Measurements from ENCODE around the gene KIF21A. TPM values are rescaled to one million over a fixed set of nuclear protein-coding genes. Genes with fewer than 3 reads are reported as not detected.
"Not testable (repeated sequence)": the region's sequence is repeated elsewhere in the genome, so short reads cannot be mapped to it uniquely, and the experiment has no call there.

Gene KIF21A, protein sequence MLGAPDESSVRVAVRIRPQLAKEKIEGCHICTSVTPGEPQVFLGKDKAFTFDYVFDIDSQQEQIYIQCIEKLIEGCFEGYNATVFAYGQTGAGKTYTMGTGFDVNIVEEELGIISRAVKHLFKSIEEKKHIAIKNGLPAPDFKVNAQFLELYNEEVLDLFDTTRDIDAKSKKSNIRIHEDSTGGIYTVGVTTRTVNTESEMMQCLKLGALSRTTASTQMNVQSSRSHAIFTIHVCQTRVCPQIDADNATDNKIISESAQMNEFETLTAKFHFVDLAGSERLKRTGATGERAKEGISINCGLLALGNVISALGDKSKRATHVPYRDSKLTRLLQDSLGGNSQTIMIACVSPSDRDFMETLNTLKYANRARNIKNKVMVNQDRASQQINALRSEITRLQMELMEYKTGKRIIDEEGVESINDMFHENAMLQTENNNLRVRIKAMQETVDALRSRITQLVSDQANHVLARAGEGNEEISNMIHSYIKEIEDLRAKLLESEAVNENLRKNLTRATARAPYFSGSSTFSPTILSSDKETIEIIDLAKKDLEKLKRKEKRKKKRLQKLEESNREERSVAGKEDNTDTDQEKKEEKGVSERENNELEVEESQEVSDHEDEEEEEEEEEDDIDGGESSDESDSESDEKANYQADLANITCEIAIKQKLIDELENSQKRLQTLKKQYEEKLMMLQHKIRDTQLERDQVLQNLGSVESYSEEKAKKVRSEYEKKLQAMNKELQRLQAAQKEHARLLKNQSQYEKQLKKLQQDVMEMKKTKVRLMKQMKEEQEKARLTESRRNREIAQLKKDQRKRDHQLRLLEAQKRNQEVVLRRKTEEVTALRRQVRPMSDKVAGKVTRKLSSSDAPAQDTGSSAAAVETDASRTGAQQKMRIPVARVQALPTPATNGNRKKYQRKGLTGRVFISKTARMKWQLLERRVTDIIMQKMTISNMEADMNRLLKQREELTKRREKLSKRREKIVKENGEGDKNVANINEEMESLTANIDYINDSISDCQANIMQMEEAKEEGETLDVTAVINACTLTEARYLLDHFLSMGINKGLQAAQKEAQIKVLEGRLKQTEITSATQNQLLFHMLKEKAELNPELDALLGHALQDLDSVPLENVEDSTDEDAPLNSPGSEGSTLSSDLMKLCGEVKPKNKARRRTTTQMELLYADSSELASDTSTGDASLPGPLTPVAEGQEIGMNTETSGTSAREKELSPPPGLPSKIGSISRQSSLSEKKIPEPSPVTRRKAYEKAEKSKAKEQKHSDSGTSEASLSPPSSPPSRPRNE (N-terminal part only)
- total RNA-seq = 13.0 and 13.3 TPM in 2 replicates

DNA sequence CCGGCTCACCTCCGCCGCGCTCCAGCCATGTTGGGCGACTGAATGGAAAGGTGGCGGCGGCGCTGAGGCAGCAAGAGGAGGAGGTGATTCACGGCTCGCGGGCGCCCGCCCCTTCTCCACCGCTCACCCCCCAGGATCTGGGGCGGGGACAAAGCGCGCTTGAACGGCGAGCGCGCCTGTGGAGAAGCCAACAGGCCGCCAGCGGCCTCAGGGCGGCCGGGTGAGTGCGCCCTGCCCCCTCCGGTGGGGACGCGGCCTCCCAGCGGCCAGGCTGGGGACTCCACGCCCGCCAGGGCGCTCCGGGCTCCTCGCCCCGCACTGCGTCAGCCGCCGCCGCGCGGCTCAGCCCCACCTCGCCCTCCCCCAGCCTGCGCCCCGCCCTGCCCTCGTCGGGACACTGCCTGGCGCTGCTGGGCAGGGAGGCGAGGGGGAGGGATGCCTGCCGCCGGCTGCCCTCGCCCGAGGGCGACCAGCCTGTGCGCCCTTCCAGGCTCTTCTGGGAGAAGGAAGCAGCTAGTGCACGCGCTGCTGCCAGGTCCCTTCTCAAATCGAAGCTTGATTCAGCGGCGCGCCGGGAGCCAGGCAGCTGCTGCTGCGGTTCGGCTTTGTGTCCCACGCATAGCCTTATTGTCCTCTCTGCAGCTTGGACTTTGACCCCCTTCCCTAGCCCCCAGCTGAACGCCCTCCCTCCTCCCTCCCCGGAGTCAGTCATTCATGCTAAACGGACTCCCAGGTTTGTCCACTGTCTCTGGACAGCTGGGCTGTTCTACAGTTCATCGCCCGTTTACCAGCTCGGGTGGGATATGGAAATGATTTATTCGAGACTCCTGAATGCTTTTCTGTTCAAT is at the start of gene KIF21A:
Gene KIF21A, minus strand, starts transcription at position 40 of the 848 bp plus-strand sequence. CDS start 150 bp downstream, outside the sequence.
- intact Hi-C loops (cut with micrococcal nuclease) = loop anchor here (1.0 to 10.0 kb wide), 9 partner anchors 24 to 1126 kb away; partner anchors contain the start of genes ALG10B, CPNE8 and SLC2A13

DNA sequence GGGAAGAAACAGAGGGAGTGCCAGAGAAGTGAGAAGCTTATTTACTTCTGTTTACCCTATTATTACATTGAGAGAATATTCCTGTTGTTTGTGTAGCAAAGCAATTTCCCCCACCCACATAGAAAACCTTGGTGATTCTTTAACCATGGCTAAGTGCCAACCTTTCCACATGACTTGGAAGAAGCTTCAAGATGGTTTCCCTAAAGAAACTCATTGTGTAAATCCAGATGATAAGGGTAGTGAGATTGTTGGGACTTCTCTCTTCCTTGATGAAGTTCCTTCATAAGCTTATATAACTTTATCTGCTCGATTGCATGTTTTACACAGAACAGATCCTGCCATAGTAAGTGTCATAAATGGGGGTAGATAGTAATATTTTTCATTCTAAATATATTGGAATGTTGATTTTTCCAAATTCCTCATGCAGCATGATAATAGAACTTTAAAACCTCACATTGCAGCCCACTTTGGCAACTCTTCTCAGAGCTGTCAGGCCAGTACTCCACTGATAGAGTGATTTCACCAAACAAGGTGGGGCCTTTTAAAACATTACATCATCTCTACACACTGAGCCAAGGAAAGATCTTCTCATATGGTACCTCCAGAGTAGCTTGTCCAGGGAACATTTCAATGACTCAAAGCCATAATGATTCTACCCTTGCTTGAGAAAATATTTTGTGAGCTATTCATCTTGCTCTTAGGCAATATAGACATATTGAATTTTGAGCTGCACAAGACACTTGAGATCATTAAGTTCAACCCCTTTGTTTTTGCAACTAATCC is 47.8 kb upstream of the KIF21A start:
- intact Hi-C loops (cut with micrococcal nuclease) = no loop called here

DNA sequence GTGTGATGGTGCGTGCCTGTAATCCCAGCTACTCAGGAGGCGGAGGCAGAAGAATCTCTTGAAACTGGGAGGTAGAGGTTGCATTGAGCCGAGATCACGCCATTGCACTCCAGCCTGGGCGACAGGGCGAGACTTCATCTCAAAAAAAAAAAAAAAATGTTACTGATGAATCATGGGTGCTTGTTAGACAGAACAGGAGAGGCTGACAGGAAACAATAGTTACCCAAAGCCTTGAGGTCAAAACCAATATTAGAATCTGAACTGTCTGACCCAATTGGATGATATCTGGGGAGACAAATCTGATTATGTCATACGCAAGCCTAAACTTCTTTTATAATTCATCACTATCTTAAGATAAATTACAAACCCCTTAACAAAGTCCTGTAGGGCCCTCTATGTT is 40.7 kb upstream of the KIF21A start:
- intact Hi-C loops (cut with micrococcal nuclease) = no loop called here

DNA sequence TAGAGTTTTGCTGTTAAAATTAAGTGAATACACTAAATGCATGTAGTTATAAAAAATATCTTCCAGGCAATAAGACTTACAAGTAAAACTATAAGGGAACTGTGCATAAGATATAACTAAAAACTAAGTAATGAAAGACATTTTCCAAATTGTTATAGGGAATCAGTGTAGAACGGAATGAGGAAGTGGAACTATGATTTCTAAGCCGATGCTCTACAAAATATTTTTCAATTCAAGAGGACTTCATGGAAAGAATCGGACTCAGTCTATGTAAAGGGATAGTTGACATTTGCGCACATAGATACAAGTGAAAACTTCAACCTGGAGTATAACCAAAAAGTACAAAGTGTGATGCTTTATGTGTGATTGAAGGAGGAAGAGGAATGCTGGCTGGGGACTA is 40.1 kb upstream of the KIF21A start:
- intact Hi-C loops (cut with micrococcal nuclease) = no loop called here

DNA sequence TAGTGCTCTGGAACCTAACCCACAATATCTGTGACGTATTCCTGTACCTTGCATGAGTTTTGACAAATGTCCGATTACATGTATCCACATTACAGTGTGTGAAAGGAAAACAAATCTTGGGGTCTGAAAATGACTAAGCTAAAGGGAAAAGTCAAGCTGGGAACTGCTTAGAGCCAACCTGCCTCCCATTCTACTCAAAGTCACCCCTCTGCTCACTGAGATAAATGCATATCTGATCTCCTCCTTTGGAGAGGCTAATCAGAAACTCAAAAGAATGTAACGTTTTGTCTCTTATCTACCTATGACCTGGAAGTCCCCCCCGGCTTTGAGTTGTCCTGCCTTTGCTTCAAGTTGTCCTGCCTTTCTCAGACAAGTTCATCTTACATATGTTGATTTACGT is 34.0 kb upstream of the KIF21A start:
- intact Hi-C loops (cut with micrococcal nuclease) = no loop called here

DNA sequence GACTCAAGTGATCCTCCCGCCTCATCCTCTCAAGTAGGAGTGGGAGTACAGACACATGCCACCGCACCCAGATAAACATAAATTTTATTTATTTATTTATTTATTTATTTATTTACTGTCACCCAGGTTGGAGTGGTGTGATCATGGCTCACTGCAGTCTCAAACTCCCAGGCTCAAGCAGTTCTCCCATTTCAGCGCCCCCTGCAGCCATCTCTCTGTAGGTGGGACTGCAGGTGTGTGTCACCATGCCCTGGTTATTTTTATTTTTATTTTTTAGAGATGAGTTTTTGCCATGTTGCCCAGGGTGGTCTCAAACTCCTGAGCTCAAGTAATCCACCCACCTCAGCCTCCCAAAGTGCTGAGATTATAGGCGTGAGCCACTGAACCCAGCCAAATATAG is 33.2 kb upstream of the KIF21A start:
- intact Hi-C loops (cut with micrococcal nuclease) = no loop called here

DNA sequence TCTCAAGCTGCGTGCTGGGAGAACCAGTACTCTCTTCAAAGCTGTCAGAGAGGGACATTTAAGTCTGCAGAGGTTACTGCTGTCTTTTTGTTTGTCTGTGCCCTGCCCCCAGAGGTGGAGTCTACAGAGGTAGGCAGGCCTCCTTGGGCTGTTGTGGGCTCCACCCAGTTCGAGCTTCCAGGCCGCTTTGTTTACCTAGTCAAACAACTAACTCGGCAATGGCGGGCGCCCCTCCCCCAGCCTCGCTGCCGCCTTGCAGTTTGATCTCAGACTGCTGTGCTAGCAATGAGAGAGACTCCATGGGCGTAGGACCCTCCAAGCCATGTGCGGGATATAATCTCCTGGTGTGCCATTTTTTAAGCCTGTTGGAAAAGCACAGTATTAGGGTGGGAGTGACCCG is 32.2 kb upstream of the KIF21A start:
- intact Hi-C loops (cut with micrococcal nuclease) = not testable (repeated sequence)

DNA sequence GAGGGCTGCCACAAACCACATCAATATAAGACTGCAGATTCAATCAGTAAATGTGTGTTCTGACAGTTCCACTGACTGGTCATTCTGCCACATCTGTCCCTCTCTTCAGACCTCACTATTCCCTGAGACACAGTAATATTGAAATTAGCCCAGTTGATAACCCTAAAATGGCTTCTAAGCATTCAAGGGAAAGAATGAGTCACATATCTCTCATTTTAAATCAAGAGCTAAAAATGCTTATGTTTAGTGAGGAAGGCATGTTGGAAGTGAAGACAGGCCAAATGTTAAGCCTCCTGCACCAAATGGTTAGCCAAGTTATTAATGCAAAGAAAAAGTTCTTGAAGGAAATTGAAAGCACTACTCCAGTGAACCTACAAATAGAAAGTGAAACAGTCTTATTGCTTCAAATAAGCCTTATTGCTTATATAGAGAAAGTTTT is 24.5 kb upstream of the KIF21A start:
- intact Hi-C loops (cut with micrococcal nuclease) = loop anchor here (1.0 kb wide), 1 partner anchor 24 kb away; the partner anchor contains the start of gene KIF21A

DNA sequence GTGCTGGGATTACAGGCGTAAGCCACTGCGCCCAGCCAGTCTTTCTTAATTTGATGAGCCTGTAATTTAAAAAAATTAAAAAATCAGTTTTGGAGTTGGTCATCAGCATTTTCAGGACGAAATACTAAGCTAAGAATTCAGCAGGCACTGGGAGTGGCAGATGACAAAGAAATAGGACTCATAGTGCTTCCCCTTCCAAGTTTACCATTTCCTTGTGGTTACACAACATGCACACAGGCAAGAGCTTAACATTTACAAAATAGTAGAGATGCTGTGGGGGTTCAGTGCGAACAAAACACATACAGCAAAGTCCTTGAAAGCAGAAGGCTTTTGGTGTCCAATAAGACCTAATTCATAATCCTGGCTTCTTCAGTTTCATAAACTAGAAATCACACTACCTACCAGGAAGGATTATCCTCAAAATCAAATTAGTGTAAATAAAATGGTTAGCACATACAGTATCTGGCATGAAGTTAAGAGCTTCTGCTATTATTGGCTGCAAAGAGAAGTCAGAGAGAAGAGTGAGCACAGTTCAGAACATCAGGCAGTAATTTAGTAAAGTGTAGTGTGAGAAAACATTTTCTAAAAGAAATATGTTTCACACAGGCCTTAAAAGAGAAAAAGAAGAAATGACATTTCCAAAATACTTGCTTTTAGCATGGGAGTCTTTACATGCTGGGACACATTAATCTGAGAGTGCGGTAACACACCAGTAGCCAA is 22.2 kb upstream of the KIF21A start:
- intact Hi-C loops (cut with micrococcal nuclease) = no loop called here

DNA sequence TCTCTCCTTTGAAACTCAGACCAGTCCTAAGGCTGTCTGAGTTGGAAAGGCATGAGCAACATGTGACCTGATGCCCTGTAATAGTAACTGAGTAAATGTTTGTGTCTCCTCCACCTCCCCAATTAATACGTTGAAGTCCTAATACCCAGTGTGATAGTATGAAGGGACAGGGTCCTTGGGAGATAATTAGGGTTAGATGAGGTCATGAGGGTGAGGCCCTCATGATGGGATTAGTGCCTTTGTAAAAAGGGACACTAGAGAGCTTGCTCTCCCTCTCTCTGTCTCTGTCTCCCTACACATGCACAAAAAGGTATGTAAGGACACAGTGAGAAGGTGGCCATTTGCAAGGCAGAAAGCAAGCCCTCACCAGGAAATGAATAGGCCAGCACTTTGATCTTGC is 18.1 kb upstream of the KIF21A start:
- intact Hi-C loops (cut with micrococcal nuclease) = no loop called here

DNA sequence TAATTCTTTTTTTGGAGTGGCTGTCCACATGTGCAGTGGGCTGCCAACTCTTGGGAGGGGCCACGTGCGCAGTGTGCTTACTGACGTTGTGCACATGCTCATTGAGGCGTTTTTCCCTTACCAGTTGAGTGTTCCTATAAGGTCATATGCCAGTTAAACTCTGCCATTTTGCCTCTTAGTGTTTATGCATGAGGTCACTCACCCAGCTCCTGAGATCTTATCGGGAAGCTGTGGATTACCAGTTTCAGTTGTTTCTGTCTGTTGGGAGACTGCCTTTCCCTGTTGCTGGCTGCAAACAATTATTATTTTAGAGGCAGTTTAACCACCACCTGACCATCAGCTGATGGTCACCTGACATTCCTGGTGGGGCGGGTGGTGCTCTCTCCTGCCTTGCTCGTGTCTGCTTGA is 16.1 kb upstream of the KIF21A start:
- intact Hi-C loops (cut with micrococcal nuclease) = no loop called here

DNA sequence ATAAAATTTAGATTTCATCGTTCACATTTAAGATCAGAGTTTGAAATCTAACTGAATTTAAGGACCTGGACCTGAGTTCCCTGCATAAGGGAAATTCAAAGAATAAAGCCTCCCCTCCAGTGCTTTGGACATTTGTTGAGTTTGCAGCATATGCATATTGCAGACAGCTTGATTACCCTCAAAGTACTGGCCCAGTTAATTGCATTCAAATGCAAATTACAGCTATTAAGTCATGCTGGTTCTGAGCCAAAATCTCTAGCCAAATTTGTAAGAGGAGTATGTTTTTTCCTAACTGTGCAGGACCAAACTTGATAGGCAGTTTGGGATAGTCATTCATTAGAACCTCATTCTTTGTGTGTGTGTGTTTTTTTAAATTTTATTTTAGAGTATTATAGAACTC is 9.1 kb upstream of the KIF21A start:
- intact Hi-C loops (cut with micrococcal nuclease) = no loop called here

DNA sequence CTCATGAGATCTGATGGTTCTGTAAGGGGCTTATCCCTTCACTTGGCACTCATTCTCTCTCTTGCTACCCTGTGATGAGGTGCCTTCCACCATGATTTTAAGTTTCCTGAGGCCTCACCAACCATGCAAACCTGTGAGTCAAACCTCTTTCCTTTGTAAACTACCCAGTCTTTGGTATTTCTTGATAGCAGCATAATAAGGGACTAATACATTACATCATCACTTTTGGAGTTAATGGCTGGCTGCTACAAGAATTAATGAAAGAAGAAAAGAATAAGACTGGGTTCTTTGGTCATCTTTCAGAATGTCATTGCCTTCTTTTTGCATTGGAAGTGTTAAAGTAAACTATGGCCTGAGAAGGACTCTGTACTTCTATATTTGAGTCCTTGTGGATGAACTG is 5.1 kb upstream of the KIF21A start:
- intact Hi-C loops (cut with micrococcal nuclease) = loop anchor here (10.0 kb wide), 1 partner anchor 543 kb away; the partner anchor contains the start of gene CPNE8

DNA sequence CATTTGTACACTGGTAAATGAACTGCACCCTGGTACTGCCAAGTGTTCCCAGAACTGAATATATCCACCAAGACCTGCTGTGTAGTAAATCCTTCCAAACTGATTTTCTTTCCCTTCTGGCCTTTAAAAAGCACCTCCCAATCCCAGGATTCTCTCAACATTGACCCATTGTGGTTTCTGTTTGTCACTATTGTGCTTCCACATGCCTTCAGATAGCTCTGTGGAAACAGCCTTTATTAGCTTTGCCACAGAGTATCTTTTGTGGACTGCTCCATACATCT is 949 bp upstream of the KIF21A start:
- intact Hi-C loops (cut with micrococcal nuclease) = loop anchor here (1.0 to 10.0 kb wide), 9 partner anchors 23 to 1127 kb away; partner anchors contain the start of genes ALG10B, CPNE8 and SLC2A13

DNA sequence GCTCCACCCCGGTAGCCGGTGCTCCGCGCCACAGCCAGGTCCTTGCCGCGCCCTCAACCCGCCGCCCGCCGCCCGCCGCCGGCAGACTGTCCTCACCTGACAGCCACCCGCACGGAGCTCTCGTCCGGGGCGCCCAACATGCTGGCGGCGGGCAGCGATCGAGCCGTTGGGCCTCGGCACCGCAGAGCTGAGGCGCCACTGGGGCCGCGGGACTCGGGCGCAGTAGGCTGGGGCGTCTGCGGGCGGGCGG is 164 bp downstream of the KIF21A start:
- intact Hi-C loops (cut with micrococcal nuclease) = loop anchor here (1.0 to 10.0 kb wide), 9 partner anchors 25 to 1125 kb away; partner anchors contain the start of genes ALG10B, CPNE8 and SLC2A13

DNA sequence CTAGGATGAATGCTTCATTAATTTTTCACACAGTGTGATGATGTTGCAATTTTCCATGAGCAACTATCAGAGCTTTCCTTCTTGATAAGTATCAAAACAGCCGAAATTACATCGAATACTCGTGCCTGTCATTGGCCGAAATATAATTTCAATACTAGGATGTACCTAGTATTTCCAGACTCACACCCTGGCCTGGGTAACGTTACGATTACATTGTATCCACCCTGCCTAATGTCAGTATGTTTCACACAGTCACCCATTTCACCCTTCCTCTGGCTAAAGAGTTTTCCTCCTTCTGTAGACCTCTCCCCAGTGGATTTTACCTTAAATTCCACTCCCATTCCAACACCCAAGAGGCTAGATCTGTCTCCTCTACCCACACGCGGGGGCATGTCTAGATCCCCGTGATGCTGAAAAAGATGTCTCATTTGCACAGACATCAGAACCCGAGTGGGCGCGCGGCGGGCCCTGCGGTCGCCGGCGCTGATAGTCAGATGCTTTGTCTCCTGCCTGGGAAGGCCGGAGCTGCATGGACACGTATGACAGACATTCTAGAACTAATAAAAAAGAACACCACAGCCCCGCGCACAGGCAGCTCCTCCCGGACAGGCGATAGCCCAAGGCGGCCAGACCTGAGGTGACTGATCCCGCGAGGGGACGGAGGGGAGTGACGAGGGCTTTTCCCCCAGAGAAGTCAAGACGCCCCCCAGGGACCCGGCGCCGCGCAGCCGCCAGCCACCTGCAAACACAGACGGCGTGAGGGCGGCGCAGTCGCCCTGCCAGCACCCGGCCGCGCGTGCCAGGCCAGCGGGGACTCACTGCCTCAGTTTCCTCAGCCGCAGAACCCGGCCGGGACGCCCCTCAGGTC is 723 bp downstream of the KIF21A start:
- intact Hi-C loops (cut with micrococcal nuclease) = loop anchor here (2.0 to 10.0 kb wide), 6 partner anchors 69 to 1125 kb away; partner anchors contain the start of genes ALG10B, CPNE8 and SLC2A13

DNA sequence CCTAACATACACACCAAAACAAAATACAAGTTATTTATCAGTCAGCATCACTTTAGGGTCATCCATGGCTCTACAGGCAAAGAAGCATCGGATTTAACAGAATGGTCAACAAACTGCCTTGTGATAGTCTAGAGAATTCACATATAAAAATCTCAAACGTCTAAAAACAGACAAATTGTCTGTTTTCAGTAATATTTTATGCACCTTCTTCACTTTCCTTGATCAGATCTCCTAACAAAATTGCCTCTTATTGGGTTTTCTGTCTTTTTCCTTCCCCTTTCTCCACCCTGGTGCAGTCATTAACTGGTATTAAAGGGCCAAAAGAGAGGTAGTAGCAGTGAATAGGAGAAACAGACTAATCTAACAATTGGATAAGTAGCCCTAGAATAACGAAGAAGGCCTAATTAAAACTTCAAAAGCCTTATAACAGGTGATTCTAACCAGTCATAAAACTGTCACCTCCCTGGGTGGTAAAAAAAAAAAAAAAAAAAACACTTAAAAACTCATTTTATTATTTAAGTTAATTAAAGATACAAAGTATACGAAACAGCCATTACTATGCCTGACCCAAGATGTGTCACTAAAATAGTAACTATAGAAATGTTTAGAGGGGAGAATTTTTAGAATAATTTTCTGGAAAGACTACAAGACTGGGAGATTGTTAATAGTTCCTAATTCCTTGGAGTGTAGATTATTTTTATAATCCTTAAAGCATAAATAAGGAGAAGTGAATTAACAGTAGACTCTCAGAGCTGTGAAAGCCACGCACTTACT is 1.5 kb downstream of the KIF21A start:
- intact Hi-C loops (cut with micrococcal nuclease) = loop anchor here (5.0 to 10.0 kb wide), 3 partner anchors 111 to 1124 kb away; partner anchors contain the start of genes ALG10B and CPNE8

Measured in T-helper 1 cell treated with Interleukin-12 subunit alpha and Interleukin-12 subunit beta and Interleukin-4 antibody, amounts not matched to agents 30 ng/mL and 1 ng/mL, for 36 hours (primary cell).